Right lung (tissue), 5 donors: ENCODE data around the gene RPS6KL1. TPM values are rescaled to one million over a fixed set of nuclear protein-coding genes. Genes with fewer than 3 reads are reported as not detected.

ENCODE experiments used
- DNase-seq, 2 donors: peaks; one replicate each; pipeline ENCODE4 v3.0.0-alpha.2; 2013
- polyA plus RNA-seq, 5 donors: library from polyadenylated mRNA; unstranded; fragments of 120-200 nt; gene quantifications; one replicate each; pipeline versions ENCODE4 v1.2.1 to v1.2.3, GENCODE V29; 2013; ENCODE audit warnings: inconsistent platforms in 1 of 5, low replicate concordance in 1 of 5; ENCODE audit not compliant: insufficient read length in 5 of 5, insufficient read depth in 1 of 5

The RPS6KL1 gene
- polyA plus RNA-seq, 5 donors = 0.76 to 2.3 (median 1.1) TPM

DNA sequence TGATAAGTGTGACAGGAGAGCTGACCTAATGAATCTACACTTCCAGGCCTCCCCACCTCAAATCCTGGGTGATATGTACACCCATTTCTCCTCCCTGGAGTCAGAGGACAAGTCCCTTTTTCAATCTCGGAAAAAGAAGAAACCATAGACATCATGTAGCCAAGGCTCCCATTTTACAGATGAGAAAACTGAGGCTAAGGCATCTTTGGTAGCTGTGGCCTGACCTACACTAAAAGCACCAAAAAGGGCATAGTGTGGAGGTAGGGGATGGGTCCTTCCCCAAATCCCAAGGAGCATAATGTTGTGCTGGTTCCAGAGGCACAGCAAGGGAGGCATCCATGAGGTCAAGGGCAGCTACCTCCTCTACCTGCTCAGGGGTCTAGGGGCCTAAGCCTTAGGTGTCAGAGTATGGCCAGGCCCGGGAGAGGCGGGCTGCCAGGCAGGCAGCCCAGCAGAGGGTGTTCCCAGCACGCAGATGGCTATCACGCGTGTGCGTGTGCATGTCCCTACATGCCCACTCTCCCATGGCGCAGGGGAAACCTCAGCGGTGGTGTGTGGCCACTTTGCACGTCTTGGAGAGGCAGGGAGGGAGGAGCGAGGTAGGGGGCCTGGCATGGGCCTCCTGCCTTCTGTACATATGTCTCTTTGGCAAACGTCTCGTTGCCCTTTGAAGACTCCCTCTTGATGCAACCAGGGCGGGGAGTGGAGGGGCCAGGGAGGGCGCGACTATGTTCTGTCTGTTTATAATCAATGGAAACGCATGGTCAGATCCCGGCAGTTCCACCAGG, 29.8 kb upstream of the RPS6KL1 start:
- no peak for DNase-seq

DNA sequence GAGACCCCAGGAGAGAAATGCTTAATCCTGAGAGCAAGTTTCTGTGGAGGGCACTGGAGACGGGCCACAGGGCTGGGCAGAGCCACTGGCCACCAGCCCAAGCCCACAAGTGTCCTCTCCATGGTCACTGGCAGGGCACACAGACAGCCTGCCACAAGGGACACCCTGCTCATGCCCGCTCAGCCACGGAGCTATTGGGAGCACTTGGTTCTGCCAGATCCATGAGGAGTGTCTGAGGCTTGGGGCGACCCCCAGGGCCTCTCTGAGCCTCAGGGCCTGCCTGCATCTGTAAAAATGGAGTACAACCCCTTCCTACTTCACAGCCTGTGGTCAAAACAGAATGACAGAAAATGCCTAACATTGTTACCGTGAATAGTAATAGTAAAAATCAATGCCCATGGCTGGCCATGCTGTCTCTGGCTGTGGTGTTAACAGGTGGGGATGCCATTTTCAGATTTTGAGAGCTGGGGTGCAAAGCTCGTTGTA, 29.2 kb upstream of the RPS6KL1 start:
- DNase-seq = no peak

DNA sequence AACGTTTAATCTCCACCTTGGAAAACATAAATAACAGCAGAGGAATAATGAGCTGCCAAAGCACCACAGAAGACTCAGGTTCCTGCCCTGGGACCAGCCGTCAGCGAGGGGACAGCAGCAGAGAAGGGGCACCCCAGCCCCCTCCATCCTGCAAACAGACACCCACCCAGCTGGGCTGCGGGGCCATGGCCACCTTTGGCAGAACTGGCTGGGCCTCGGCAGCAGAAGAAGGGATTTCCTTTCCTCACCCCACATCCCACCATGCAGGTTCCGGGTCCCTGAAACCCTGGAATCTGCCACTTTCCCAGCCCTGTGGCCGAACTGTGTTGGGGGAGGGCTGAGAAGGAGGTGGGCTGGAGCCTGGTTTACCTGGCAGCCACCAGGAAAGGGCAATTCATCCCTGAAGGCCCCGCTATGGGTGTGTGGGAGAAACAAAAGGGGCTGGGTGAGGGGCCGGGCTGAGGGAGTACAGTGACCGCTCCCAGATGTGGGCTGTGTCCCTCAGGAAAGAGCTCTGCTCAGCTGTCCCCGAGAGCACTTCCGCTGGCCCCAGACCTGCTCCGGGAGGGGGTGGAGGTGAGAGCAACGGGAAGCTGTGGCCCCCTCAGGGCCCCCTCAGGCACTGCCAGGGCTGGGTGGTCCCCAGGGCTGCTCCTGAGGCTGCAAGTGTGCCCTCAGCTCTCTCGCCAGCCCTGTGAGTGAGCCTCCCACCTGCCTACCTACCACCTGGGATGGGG, 28.6 kb upstream of the RPS6KL1 start:
- DNase-seq = no peak

DNA sequence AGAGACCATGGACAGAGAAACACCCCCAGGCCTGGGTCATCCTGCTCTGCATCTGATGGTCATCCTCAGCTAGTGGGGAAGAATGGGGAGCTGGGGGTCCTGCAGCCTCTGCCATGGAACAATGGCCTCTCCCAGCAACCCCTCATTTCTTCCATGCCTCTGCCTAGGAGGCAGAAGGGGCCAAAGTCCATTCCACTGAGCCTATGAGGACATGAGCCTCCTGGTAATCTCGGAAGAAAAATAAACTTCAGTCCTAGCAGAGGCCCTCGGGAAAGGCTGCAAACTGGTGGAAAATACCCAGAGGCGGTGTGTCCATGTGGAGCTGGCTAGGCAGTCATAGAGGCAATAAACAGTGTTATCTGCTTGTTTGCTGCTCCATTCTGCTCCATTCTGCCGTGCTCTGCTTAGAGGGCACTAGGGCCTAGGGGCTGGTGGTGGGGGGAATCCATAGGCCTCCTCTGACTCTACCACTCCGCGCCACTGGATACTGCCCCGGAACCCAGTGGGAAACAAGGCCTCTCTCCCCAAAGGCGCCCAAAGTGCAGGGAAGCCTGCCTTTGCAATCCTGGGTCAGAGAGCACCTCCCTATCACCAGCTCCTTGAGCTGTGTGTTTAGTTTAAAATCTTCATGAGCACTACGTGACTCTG, 27.9 kb upstream of the RPS6KL1 start:
- DNase-seq = no peak

DNA sequence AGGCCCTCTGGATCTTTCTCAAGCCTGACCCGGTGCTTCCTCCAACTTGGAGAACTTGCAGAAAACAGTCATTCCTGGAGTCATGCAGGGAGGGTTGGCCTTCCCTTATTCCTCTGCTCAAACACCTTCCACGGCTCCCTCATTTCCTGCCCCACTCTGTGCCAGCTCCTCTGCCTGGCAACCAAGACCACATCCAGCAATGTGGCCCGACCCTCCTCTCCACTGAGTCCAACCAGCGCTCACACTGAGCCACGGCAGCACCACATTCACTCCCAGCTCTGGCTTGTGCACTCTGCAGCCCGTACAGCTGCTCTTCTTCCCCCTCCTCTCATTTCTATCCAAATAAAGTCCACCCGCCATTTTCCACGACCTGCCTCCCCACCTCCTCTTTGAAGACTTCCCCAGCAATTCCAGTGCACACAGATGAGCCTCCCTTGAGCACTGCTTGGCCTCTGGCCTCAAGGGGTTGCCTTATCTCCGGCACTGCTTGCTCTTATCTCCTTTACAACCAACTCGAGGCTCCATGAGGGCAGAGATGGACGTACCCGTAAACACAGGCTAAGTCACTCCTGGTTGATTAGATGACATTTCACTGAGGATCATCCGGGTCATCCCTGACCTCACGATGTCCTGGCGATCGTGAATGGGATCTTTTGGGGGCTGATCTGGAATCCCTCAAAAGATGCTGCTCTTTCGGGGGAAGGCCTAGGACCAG, 27.0 kb upstream of the RPS6KL1 start:
- DNase-seq = no peak

DNA sequence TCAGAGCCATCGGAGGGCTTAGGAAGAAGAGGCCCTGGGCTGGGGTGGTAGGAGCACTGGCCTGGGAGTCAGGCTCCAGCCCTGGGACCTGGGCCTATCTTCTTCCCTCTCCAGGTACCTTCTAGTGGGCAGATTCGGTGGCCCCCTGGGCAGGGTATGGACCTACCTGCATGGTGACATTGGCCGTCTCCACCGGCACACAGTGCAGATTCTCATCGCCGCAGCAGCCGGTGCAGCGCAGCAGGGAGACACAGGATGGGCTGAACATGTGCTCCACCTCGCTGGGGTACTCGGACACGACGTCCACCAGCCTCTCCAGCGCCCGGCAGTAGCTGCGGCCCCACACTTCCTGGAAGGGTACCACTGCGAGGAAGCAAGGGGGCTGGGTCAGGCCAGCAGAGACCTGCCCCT, 26.1 kb upstream of the RPS6KL1 start:
- no peak for DNase-seq

DNA sequence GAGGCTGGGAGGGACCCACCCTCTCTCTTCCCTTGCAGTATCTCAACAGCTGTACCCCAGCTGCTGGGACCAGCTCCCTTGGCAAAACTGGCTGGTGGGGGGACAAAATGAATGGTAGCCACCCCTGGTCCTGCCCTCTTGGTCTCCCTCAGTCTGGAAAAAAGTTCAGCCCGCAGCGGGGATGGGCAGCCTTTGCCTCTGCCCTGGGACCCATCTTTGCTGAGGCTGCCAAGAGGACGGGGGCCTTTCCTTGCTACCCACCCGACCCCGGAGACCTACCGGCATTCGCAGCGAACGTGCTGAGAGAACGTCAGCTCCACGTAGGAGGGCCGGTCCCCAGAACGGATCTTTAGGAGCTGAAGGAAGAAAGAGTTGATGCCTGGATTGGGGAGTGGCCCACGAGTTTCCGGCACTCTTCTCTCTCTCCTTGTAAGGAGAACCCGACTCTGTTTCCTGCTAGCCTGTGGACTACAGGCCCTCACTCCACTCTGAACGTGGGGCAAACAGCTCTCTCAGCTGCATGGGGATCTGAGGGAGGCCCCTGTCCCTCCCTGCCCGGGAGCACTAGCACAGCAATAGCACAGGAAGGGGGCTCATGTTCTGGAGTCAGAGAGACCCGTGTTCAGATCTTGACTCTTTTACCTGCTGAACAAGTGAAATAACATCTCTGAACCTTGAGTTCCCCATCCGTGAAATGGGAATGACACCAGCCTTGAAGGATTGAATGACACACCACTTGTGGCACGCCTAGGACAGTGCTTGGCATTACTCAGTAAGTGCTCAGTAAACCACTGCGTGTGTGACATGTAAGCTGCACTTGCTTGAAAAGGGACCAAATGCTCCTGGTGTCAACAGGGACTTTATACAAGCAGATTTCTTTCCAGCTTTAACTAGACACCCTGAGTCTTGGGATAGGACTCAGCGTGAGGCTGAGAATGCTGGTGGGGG, 25.4 kb upstream of the RPS6KL1 start:
- DNase-seq = no peak

DNA sequence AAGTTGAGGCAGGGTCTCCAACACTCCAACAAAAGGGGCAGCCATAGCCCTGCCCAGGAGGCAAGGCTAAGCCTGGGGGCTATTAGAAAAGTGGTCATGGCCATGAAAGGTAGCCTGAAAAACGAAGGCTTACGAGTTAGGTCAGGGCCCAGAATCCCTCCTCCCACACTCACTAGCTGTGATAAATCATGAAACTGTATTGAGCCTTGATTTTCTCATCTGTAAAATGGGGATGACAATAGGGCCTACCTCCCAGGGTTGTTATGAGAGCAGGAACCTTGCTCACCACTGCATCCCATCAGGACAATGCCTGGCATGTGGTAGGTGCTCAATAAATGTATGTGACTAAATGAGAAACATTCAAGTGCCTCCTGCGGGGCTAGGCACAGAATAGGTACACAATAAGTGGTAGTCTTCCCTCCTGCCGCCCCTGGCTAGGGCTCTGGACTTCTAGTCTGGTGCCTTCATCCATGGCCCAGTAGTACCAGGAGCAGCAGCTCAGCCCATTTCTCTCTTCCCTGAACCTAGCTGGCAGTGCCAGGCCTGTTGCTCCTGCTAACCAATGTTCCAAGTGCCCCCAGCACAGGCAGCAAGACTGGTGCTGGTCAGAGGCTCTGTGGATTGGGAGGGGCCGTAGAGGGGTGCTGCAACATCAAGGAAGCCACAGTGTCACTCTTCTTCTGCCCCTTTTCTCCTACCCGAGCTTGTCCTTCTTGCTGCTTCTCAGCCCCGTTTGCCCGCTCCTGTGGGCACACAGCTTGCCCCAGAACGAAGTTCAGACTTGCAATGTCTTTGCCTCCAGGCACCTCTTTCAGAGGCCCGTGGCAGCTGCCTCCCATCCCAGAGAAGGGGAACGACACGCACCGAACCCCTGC, 24.5 kb upstream of the RPS6KL1 start:
- DNase-seq = no peak

DNA sequence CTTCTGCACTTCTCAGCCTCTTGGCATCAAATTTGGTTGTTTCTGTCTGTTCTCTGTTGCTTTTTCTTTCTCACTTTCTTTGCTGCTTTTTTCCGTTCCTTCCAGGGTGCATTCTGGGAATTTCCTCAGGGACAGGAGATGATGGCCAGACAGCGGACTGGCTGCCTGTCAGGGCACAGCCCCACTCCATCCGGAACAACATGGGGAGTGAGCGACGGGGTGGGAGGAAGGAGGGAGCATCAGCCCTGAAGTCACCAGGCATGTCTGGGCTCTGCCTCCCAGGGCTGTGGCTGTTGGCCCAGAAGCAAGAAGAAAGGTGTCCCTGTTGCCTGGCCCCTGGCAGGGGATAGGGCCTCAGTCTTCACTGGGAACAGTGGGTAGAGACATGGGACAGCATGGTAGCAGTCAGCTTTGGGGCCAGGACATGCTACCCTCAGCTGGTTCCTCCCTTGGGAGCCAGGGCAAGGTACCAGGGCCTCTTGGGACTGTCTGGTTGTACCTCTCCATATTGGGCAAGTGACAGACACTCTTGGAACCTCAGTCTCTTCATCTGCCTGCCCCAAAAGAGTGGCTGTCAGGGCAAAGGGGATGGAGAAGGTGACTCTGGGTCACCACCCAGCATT, 23.7 kb upstream of the RPS6KL1 start:
- DNase-seq = no peak

DNA sequence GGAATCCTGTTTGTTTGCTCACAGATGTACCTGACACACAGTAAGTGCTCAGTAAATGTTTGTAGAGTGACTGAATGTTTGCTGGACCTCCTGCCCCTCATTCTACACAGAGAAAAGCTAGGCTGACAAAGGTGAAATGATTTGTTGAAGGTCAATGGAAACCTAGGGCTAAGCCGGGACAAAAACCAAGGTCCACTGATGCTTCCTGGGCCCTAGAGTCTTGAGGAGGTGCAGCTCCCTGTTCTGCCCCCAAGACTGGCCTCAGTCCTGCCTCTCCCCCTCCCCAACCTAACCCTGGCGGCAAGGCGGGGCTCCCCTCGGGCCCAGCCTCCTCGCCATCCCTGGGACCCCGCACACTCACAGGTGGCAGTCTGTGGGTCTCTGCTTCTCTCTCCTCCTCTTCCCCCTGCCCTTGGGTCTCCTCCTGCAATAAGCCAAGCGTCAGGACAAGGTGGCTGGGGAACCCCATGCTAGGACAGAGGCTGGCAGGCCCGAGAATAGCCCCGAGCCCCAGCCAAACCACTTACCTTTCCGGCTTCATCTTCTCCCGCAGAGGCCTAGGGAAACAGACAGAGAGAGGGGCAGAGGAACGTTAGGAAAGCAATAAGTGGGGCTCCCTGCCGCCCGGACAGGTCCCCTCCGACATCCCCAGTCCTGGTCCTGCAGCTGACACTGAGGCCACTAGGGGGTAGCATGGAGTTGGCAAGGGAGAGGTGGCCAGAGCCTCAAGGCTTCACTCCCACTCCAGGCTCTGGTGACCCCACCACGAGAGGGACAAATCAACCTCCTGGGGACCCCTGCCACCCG, 23.0 kb upstream of the RPS6KL1 start:
- DNase-seq = no peak

DNA sequence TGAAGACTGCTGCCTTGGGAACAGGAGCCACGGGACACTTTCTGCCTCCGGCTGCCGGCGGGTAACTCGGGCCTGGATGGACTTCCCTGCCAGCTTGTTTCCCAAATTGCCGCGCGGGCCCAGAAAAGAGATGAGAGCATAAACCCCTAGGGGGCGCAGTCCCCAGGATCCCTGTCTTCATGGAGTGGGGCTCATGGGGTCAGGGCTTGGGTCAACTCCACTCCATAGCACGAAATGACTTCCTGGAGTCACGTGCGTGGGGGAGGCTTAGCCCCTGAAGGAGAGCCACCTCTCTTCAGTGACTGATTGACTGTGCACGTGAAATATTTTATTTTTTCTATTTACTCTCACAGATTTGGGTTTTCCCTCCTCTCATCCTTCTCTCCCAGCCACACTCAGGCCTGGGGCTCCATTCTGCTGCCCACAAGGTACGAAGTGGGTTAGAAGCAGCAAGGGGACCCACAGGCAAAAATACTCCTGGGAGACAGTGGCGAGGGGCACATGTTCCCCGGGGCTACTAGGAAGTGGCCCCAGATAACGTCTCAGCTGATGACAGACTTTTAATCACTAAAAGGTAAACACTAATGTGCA, 22.3 kb upstream of the RPS6KL1 start:
- no peak for DNase-seq

DNA sequence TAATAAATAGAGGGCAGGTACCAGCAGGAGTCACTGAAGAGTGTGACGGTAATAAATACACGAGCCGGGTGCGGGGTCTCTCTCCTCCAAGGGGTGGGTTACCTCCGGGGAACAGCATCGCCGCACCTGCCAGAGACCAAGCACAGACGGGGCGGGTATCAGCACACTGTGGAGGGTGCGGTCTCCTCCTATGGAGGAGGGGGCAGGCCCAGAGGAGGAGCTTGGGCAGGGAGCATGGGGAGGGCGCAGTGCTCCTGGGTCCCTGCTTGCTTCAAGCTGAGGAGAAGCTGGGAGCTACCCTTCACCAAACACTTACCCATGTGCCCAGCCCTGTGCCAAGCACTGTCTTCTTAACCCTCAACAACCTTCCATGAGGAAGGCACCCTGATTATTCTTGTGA, 19.5 kb upstream of the RPS6KL1 start:
- no peak for DNase-seq

DNA sequence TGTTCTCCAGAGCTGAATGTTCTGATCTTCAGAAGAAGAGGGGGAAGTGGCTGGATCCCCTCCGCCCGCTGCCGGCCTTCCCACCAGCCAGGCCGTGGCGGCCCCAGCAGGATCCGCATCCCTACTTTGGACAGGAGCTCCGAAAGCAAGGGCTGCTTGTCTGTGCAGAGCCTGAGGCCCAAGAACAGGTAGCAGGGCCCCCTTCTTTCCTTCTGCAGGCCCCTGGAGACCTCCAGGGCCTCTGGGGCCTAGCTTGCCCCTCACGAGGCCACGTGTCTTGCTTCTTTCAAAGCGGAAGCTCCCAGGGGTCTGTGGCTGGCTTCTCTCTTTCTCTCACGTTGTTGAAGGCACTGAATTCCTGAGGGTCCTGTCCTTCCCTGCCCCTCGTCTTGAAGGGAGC, 19.1 kb upstream of the RPS6KL1 start:
- DNase-seq = no peak

DNA sequence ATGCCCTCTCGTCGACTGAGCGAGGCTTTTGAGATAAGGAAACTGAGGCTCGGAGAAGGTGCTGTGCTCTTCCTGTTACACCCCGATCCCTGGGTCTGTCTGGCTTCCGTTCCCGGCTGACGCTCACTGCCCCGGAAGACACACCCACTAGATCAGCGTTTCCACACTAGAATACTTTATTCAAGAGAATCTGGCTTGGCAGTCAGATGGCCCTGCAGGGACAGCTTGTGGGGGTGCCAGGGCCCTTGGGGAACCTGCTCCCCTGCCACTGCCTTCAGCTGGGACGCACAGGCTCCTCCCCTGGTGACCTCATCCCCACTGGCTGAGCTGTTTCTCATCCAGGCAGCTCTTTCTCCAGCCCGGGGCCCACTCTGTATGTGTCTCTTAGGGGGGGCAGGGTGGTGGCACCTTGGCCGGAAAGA, 18.6 kb upstream of the RPS6KL1 start:
- DNase-seq = no peak

DNA sequence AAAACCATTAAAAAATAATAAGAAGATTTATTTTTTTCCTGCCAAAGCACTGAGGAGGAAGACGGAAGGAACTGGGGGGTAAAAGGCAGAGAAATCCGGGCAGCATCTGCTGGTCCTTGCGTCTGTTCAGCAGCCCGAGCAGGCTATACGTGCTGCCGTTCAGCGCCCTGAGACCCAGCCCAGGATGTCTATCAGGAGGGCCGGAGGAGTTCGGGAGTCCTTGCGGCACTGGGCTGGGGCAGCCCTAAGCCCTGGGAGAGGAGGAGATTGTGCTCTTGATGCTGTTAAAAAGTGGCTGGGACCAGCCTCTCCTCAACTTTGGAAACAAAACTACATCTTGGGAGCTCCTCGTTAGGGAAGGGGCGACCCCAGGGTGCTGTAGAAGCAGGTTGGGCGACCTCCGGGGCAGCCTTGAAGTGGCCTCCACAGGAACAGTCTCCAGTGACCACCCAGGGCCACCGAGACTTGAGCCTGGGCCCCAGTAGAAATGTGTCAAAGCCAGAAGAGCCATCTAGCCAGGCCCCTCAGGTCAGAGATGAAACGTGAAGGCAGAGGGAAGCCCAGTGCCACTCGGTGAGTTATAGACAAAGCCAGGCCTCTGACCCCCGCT, 18.0 kb upstream of the RPS6KL1 start:
- DNase-seq = no peak

DNA sequence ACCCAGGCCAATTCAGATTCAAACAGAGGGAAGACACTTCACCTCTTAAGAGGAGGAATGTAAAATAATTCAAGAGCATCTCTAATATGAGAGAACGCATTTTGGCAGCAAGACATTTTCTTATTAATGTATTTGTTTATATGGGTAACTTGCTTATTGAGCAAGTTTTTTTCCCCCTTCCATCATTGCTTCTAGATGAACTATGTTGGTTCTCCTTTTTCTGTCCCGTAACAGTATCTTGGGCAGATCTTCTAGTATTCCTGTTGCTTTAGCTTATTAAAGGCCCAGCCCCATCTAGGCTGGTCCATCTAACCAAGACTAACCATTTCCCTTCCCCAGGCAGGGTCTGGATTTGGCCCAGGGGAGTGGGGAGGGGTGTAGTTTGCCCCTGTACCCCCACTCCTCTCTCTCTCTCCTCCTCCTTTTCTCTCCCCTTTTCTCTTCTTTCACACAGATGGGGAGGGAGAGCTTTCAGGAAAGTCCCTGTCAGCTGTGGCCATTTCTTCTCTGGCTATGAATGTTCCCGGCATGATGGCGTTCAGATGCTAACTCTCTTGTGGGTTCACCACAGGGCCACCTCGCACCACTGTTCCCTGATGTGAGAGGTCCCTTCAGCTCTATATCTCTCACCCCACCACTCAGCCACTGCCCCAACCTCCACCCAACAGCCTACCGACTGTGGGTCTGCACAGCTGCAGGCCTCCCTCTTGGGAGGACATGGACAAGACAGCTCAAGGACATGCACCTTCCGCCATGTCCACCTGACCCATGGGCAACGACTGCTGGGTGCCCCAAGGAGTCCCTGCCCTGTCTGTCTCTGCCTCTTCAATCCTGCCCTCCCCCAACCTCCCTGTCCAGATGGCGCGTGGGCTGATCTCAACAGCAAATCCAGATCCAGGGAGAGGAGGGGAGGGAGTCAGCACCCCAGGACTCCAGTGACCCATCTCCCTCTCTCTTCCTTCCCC, 15.8 kb upstream of the RPS6KL1 start:
- DNase-seq = no peak
